Bronchial epithelial cell (primary cell): ENCODE data around the gene HTRA1. TPM values are rescaled to one million over a fixed set of nuclear protein-coding genes. Genes with fewer than 3 reads are reported as not detected.

ENCODE experiments used
- DNase-seq: peaks from one replicate; pipeline ENCODE4 v3.0.0-alpha.2; 2010; ENCODE audit warnings: low read depth
- FAIRE-seq: peaks from 2 replicates; lab custom pipeline; 2011; peaks lifted over from hg19 to GRCh38; lab: Jason Lieb, UNC
- H3K27me3 ChIP-seq: 2 replicates; pipeline ENCODE4 v1.5.1; 2011; ENCODE audit warnings: low read length; ENCODE audit not compliant: control insufficient read depth, insufficient read depth
- H3K36me3 ChIP-seq: 2 replicates; pipeline ENCODE4 v1.5.1; 2011; ENCODE audit warnings: low read length; ENCODE audit not compliant: control insufficient read depth, insufficient read depth
- H3K4me3 ChIP-seq: 2 replicates; pipeline ENCODE4 v1.5.1; 2011; ENCODE audit warnings: mild to moderate bottlenecking, low read depth, low read length, control low read depth
- CTCF ChIP-seq: IDR thresholded peaks from 2 replicates; pipeline ENCODE4 v1.5.1; 2011; ENCODE audit warnings: mild to moderate bottlenecking, moderate library complexity, low read length, control low read depth, inconsistent platforms; ENCODE audit not compliant: insufficient read depth, severe bottlenecking
- total RNA-seq: library from RNA; depleted of rRNA; stranded (reverse); fragments of >200 nt; gene quantifications from 2 replicates; pipeline ENCODE4 v1.2.1, GENCODE V29; 2014

HTRA1 gene
- total RNA-seq, 1 donor from 2014 or later = 80.3 TPM

GRCh38 chr10:122544493-122544892 lies 83.1 kb downstream of the HTRA1 start:
- FAIRE-seq = no peak
- Histone ChIP-seq H3K36me3 (no peaks in the 10 kb centered on the region), H3K27me3 (peaks cover 9% of the 10 kb centered on the region), H3K4me3 (no peak overlapping the region)
- no peak for DNase-seq
- no peak for TF ChIP-seq CTCF

DNA sequence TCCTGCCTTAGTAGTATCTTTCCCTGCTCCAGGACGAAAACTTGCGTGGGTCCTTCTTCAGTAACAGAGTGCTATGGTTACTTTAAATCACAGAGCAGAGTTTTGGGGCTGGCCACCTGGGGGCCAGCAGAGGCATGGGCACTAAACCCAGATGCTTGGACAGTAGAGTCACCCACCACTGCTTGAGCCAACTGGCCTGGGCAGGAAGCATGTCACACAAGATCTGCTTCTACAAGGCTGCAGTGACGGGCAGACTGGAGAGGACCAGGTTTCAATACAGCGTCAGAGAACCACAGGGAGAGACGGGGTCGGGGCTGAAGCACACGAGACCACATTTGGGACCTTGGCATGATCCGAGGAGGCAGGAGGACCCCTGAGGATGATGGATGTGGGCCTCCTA lies 84.9 kb downstream of the HTRA1 start:
- FAIRE-seq = peak; percentile 85

GRCh38 chr10:122548407-122549085 lies 87.2 kb downstream of the HTRA1 start:
- DNase-seq (no peak), FAIRE-seq (no peak)
- Histone ChIP-seq H3K36me3 (no peaks in the 10 kb centered on the region), H3K27me3 (no peaks in the 10 kb centered on the region), H3K4me3 (no peak overlapping the region)
- TF ChIP-seq CTCF = no peak

More for the DNA sequence above, 84.9 kb downstream of the HTRA1 start:
- Histone ChIP-seq H3K36me3 (no peaks in the 10 kb centered on the region), H3K4me3 (no peak overlapping the region), H3K27me3 (peaks cover 3% of the 10 kb centered on the region)
- DNase-seq = no peak
- no peak for TF ChIP-seq CTCF

DNA sequence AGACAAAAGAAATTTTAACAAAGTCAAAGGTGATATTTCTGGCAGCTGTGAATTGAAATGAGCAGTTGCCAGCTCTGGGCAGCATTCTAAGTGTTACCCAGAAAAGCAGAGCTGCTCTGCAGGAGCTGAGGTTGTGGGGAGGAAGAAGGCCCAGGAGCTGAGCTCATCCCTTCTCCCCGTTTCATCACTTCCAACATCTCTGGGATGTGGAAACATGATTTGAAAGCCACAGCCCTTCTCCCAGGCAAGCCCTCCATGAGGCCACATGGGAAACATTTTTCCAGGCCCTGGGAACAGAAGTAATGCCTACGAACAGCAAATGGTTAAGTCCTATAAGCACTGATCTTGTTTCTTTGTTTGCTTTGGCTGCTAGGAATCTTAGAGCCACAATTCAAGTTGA lies 88.3 kb downstream of the HTRA1 start:
- peak; percentile 81 for FAIRE-seq
- DNase-seq = no peak
- H3K36me3 ChIP-seq = no peaks in the 10 kb centered on the region
- no peaks in the 10 kb centered on the region for H3K27me3 ChIP-seq
- no peak for TF ChIP-seq CTCF
- no peak overlapping the region for H3K4me3 ChIP-seq

DNA sequence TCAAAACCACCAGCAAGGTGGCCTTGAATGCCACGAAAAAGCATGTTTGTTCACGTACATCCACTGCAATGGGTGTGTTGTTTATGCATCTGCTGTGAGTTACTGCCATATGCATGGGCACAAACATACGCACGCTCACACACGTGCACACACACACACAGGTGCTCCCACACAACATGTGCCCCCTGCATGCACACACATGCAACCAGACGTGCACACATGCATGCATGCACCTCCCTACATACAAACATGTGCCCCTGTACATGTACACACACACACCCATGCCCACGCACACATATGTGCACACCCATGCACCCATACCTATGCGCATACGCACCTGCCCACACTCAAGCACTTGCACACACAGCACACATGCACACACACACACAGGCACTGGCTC lies 89.1 kb downstream of the HTRA1 start:
- peak; percentile 93 for FAIRE-seq
- no peak overlapping the region for H3K4me3 ChIP-seq
- no peak for TF ChIP-seq CTCF
- H3K36me3 ChIP-seq = no peaks in the 10 kb centered on the region
- no peak for DNase-seq
- H3K27me3 ChIP-seq = peaks cover 1% of the 10 kb centered on the region

- no peak for TF ChIP-seq CTCF
- Histone ChIP-seq H3K36me3 (no peaks in the 10 kb centered on the region), H3K4me3 (no peak overlapping the region), H3K27me3 (peaks cover 2% of the 10 kb centered on the region)
- peak; percentile 60 for FAIRE-seq
- no peak for DNase-seq
Measured at GRCh38 chr10:122550983-122551382, 89.6 kb downstream of the HTRA1 start.
